ENCODE results near the gene ERN2. TPM values are rescaled to one million over a fixed set of nuclear protein-coding genes. Genes with fewer than 3 reads are reported as not detected.

Gene ERN2
- total and polyA plus RNA-seq, 2 experiments from 2014 or later = 0.44 to 0.54 TPM

GRCh38 chr16:23691483-23692189 is 21.4 kb downstream of the ERN2 start:
- Histone ChIP-seq H3K27me3 (no peaks in the 10 kb centered on the region), H3K27ac (no peak overlapping the region), H3K4me3 (no peak overlapping the region), H3K4me1 (ENCODE audit: low read depth) (no peaks in the 10 kb centered on the region), H3K9me3 (ENCODE audit: low read depth) (no peaks in the 10 kb centered on the region), H3K36me3 (peaks cover 42% of the 10 kb centered on the region)
- no peak for TF ChIP-seq CTCF (IDR thresholded peaks at IDR 0.05; ENCODE audit: low read depth, low read length)
- peak in 1 of 2 donors; percentile 35 for DNase-seq (ENCODE audit: low read depth in 1 of 2, low spot score in 1 of 2)

GRCh38 chr16:23690771-23691482 is 22.1 kb downstream of the ERN2 start:
- Histone ChIP-seq H3K4me1 (ENCODE audit: low read depth) (no peaks in the 10 kb centered on the region), H3K27me3 (no peaks in the 10 kb centered on the region), H3K27ac (no peak overlapping the region), H3K36me3 (peaks cover 46% of the 10 kb centered on the region), H3K4me3 (no peak overlapping the region), H3K9me3 (ENCODE audit: low read depth) (no peaks in the 10 kb centered on the region)
- no peak for DNase-seq (ENCODE audit: low read depth in 1 of 2, low spot score in 1 of 2)
- TF ChIP-seq CTCF (IDR thresholded peaks at IDR 0.05; ENCODE audit: low read depth, low read length) = no peak

GRCh38 chr16:23689442-23690187 is 23.4 kb downstream of the ERN2 start:
- TF ChIP-seq CTCF (IDR thresholded peaks at IDR 0.05; ENCODE audit: low read depth, low read length) = no peak
- no peak overlapping the region for H3K4me3 ChIP-seq
- no peak for DNase-seq (ENCODE audit: low read depth in 1 of 2, low spot score in 1 of 2)
- no peaks in the 10 kb centered on the region for H3K27me3 ChIP-seq
- peaks cover 55% of the 10 kb centered on the region for H3K36me3 ChIP-seq
- H3K27ac ChIP-seq = no peak overlapping the region
- H3K9me3 ChIP-seq (ENCODE audit: low read depth) = no peaks in the 10 kb centered on the region
- no peaks in the 10 kb centered on the region for H3K4me1 ChIP-seq (ENCODE audit: low read depth)

- no peak for DNase-seq (ENCODE audit: low read depth in 1 of 2, low spot score in 1 of 2)
- Histone ChIP-seq H3K36me3 (peaks cover 72% of the 10 kb centered on the region), H3K27ac (no peak overlapping the region), H3K4me3 (no peak overlapping the region), H3K4me1 (ENCODE audit: low read depth) (no peaks in the 10 kb centered on the region), H3K27me3 (no peaks in the 10 kb centered on the region), H3K9me3 (ENCODE audit: low read depth) (no peaks in the 10 kb centered on the region)
- TF ChIP-seq CTCF (IDR thresholded peaks at IDR 0.05; ENCODE audit: low read depth, low read length) = no peak
These were observed 25.8 kb downstream of the ERN2 start for GRCh38 chr16:23687034-23687808.

- peaks cover 66% of the 10 kb centered on the region for H3K36me3 ChIP-seq
- no peak for TF ChIP-seq CTCF (IDR thresholded peaks at IDR 0.05; ENCODE audit: low read depth, low read length)
- no peak for DNase-seq (ENCODE audit: low read depth in 1 of 2, low spot score in 1 of 2)
- no peak overlapping the region for H3K27ac ChIP-seq
- no peak overlapping the region for H3K4me3 ChIP-seq
- H3K9me3 ChIP-seq (ENCODE audit: low read depth) = no peaks in the 10 kb centered on the region
- no peaks in the 10 kb centered on the region for H3K27me3 ChIP-seq
- peaks cover 5% of the 10 kb centered on the region for H3K4me1 ChIP-seq (ENCODE audit: low read depth)
These were observed 29.5 kb downstream of the ERN2 start for GRCh38 chr16:23683487-23683886.

All from cardiac muscle cell (in vitro differentiated cells and primary cell).